HTR-8/SVneo (cell line): ENCODE data around the gene WDR49.
A peak's percentile ranks its signal among the peaks of the same experiment; 100 is the strongest.

ENCODE experiments used
- DNase-seq: peaks from one replicate; pipeline ENCODE4 v3.0.0; 2011; ENCODE audit warnings: low spot score, mixed read lengths; ENCODE audit not compliant: insufficient read length
- FAIRE-seq: peaks from 2 replicates; lab custom pipeline; 2011; peaks lifted over from hg19 to GRCh38; lab: Jason Lieb, UNC

The WDR49 gene

DNA sequence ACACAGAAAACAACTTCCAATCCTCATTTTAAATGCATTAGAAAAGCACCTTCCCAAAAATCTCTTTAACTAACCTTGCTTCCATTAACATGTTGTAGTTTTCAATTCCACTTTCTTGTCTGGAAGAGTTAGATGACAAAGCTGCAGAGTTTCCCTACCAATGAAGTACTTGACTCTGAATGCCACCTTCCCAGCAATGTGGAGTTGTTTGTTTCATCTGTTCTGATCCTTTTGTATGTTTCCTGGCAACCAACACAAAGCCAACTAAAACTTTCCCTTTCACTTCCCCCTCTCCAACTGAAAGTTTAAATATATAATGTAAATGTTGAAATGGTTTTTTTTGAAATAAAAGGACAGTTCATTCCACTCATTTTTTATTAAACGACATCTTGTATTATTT is at the start of gene WDR49:
TSS of gene WDR49 (minus strand) at position 183 of the 400 bp plus-strand sequence. CDS start 517 bp downstream, outside the sequence.
- no peak for DNase-seq
- no peak for FAIRE-seq

DNA sequence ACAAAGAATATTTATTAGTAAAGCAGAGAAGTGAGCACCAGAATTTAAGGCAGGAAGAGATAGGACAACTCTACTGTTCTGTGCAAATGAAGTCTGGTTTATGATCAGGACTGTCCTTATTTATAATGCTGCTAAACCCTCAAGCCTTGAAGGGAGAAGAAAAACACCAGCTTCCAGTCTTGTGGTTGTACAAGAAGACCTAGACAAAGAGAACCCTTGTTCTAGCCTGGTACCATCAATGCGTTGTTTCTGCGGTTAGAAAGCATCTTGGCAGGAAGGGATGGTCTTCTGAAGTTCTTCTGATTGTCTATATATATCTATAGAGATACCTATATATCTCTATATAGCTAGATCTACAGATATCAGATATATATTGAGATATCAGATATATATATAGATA is 47.2 kb upstream of the WDR49 start:
- no peak for DNase-seq
- no peak for FAIRE-seq

DNA sequence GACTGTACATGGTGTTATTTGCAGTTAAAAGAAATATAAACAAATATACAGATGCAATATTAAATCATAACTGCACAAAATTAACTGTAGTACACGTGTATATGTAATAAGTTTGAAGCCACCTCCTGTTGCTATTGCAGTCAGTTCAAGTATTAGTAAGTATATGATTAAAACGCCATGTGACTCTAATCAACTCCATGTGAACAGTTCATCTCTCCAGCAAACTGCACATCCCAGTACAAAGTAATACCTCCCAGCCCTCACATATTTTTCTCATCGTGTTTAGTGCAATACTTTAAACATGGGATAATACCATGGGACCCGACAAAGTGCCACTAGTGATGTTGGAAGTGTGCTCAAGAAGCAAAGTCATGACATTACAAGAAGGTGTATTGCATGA is 46.3 kb upstream of the WDR49 start:
- FAIRE-seq (no peak), DNase-seq (no peak)

DNA sequence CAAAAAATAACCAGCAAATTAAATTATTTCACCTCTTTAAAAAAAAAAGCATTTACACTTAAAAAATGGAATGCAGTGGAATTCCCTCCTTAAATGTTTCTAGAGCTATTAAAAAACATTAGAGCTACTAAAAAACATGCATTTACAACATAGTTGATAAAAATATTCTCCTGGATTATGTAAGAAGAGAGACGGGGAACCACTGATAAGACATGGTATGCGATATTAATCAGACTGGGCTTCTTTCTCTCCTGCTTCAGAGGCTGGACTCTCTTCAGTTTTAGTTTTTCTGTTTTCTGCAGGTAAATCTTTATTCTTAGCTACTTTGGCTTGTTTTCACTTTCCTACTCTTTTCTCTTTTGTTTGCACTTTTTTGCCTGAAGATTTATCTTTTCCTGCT is 40.4 kb upstream of the WDR49 start:
- DNase-seq (no peak), FAIRE-seq (no peak)

DNA sequence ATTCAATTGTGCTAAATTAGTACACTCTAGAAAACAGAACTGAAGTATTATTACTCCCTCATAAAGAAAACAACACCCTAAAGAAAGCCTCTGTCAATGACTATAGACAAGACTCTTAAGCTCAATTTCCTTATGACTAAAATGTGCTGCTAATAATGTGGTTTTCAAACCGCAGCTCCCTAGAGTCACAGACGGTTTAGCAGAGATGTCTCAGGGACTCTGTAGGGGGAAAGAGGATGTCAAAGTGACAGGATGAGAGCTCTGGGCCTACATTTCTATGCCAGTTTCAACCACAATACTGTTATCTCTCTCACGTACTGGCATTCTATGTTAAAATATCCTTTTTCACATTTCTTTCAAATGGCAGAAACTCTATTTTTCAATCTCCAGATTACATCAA is 37.6 kb upstream of the WDR49 start:
- DNase-seq (no peak), FAIRE-seq (no peak)

DNA sequence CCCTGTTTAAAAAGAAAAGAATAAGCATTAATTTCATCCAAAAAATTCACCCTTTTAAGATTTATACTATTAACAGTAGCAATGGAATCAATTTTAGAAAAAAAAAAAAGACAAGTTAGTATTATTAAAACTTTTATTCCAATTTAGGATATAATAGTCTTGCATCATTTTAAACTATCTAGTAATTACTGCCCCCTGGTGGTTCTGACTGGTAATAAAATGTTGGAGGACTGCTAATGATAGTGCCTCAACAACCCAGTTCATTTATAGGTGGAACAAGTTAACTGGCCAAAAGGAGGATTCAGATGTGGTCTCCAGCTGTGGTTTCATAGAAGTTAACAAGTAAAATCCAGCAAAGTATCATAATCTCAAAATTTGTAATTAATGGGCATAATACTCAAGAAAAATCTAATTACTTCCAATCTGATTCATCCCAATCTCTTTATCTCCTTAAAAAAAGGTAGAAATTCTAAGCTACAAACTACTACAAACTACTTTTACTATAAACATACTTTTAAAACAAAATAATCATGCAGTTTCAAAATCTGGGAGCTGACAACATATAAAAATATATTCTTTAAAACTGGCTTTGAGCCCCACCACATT is 30.7 kb upstream of the WDR49 start:
- peak; percentile 8 for DNase-seq
- no peak for FAIRE-seq

DNA sequence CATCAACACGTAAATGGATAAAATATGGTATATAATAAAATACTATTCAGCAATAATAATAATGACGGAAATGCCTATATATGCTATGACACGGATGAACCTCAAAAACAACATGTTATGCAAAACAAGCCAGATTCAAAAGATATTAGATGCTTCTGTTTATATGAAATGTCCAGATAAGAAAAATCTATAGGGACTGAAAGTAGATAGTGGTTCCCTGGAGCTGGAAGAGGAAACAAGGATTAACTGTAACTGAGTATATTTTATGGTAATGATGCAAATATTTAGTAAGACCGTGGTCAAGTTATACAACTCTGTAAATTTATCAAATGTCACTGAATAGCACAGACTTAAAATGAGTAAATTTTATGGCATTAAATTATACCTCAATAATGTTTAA is 25.8 kb upstream of the WDR49 start:
- DNase-seq (no peak), FAIRE-seq (no peak)

DNA sequence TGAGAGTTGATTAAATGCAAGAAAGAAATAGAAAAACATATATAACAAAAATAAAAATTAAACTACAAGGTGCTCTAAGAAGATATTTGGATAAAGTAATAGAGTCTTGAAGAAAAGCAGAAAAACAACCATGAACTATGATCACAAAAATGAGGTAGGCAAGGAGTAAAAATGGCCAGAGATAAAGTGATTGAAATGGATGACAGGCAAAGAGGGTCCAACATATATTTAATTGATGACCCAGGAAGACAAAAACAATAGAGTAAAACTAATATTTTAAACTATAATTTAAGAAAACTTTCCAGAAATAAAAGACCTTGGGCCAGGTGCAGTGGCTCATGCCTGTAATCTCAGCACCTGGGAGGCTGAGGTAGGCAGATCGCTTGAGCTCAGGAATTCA is 22.1 kb upstream of the WDR49 start:
- DNase-seq (no peak), FAIRE-seq (no peak)

DNA sequence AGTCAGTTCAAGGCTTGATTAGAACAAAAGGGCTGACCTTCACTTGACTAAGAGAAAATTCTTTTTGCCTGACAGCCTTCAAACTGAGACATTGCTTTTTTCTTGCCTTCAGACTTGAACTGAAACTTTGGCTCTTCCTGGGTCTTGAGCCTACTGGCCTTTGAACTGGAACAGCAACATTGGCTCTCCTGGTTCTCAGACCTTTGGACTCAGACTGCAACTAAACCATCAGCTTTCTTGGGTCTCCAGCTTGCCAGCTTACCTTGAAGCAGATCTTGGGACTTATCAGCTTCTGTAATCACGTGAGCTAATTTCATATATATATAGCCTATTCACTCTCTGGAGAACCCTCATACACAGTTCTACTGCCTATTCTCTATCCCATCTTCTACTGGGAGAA is 19.5 kb upstream of the WDR49 start:
- FAIRE-seq: no peak

DNA sequence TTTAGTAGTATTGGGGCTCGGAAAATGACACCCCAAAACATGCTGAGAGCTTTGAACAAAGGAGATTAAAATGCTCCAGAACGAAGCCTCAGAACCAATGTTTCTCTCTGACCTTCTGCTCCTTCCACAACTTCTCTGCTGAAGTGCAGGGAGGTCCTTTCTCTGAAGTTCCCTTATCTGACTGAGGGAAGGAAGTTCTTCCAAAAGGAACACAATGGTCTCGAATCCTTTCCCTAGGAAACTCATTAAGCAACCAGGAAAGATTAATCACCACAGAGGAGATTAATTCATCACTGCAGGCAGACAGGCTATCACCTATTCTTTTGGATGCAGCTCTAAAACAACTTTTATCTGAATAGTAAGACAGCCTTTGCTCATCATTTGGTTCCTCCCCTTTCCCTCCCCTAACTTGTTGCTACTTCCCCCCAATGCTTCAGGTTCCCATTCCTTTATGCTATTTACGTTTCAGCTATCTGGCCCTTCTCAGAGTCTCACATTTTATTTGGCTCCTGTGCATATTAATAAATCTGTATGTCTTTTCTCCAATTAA is 18.2 kb upstream of the WDR49 start:
- DNase-seq (no peak), FAIRE-seq (no peak)

More for the DNA sequence above, 19.5 kb upstream of the WDR49 start:
- DNase-seq: no peak

DNA sequence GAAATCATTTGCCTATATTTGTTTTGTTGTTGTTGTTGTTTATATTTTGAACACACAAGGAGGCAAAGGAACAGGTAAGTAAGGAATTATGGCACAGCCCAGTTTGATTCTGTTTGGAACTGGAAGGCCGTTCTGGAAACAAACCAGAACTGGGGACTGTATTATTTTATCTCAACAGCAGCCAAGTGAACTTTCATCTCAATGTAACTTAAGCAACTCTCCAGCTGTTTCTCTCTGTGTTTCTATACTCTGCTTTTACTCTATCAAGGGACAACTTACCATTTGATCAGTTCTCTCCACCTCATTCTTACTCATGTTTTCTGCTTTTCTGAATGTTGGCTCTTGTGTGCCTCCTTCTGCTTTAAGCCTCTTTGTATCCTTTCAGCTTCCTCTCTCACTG is 16.0 kb upstream of the WDR49 start:
- no peak for FAIRE-seq

DNA sequence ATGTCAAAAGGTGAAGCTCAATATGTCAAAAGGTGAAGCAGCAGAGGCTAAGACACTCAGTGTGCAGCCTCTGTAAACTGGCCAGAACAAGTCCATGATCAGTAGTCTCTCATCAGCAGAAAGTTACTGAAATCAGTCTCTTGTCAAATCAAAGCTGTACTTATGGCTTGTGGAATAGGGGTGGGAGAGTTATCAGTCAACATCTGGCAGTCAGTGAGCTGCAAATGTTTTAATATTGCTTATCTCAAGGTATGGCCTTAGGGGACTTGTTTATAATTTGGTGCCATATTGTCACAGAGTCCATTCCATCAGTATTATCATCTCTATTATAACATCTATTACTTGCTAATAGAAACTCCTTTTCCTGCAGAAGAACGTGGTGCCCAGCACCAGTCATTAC is 14.9 kb upstream of the WDR49 start:
- FAIRE-seq (no peak), DNase-seq (no peak)

More for the DNA sequence above, 16.0 kb upstream of the WDR49 start:
- no peak for DNase-seq

DNA sequence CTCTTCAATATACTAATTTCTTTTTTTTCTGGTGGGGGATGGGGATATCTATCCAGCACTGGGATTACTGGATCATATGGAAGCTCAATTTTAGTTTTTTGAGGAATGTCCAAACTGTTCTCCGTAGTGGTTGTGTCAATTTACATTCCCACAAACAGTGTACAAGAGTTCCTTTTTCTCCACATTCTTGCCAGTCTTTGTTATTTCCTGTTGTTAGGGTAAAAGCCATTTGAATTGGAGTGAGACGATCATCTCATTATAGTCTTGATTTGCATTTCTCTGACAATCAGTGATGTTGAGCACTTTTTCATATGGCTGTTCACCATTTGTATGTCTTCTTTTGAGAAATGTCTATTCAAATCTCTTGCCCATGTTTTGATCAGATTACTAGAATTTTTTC is 12.8 kb upstream of the WDR49 start:
- FAIRE-seq (no peak), DNase-seq (no peak)

DNA sequence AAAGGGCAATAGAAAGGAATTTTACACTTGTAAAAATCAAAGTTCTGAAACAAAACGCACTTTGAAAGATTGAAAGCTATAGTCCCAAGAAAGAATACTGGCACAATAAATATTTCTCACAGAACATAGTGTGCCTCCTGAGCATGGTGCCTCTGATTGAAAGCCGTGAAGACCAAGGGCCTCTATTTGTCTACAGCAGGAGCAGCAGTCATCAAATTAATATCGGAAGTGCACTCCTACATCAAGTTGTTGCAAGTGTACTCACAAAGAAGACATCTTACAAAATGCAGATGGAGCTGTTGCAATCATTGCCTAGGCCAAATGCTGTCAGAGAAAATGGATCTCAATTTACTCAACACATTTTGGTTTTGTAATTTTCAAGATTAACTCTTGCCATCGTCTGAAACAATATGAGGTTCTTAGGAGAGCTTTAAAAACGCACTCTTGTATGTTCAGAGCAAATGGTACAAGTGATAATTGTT is 9.2 kb upstream of the WDR49 start:
- DNase-seq (no peak), FAIRE-seq (no peak)

DNA sequence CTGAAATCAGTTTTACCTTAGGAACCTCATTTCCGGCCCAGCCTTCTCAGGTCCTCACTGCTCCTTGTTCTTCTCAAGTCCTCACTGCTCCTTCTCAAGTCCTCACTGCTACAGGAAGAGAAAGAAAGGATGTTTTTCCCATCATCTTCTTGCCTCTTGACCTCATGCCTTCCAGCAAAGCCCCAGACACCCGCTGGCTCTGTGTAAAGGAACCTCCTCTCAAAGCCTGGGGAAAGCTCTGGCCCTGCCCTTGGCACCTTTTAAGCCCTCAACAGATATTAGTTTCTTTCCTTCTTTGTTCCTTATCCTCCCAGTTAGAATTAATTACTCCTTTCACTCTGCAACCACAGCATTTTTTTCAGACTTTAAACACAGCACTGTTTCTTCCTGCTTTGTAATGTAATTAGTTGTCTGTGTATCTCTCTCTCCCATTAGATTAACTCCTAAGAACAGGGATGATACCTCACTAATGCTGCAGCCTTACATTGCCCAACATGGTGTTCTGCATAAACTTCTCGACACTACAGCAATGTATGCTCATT is 4.0 kb upstream of the WDR49 start:
- no peak for FAIRE-seq

DNA sequence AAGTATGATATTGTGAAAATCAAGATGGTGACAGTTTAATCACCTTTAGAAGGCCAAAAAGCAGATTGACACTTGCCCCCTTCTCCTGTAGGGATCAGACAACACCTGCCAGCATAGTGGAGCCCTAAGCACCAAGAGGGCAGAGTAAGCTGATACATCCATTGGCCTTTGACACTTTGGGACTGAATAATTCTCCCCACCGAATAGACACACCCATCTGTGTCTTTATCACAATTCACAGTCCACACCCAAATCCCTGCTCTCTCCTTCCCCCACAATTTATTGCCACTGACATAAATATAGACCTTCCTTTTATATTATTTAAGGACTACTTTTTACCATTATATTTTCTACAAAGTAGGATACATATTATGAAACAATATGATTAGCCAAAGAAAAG is 3.1 kb upstream of the WDR49 start:
- no peak for DNase-seq
- no peak for FAIRE-seq

More for the DNA sequence above, 4.0 kb upstream of the WDR49 start:
- DNase-seq: no peak

DNA sequence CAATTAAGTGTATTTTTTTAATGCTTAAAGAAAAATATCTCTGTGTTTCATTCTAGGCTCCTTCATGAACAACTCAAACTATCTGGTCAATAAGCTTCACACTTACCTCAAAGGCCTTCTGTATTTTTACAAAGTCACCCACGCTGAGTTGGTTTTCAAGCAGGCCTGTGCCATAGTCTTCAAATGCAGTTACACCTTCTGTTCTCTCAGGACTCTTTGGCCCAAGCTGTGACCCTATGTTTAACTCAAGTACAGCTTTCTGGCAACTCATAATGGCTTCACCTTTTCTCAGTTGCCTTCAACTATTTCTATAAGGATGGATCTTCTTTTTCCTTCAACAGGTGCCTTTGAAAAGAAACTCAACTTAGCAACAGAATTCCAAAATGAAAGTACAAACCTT is 587 bp downstream of the WDR49 start:
- DNase-seq: no peak
- FAIRE-seq: no peak

DNA sequence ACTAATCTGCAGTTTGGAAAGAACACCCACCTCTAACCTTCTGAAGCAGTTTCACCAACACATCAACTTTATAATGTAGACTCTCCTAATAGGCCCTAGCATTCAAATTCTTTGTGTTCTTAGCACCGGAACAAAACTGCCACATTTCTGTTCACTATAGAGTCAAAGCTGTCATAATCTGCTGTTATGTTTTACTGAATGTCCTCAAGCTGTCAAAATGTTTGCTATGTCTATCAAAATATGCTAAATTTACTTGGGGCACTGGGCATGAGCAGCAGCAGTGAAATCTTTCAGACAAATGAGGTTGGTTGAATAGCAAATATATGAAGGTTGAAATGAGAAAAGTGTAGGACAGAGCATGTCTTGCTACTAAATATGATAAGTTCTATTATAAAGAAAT is 1.9 kb downstream of the WDR49 start:
- no peak for FAIRE-seq
- DNase-seq: no peak

DNA sequence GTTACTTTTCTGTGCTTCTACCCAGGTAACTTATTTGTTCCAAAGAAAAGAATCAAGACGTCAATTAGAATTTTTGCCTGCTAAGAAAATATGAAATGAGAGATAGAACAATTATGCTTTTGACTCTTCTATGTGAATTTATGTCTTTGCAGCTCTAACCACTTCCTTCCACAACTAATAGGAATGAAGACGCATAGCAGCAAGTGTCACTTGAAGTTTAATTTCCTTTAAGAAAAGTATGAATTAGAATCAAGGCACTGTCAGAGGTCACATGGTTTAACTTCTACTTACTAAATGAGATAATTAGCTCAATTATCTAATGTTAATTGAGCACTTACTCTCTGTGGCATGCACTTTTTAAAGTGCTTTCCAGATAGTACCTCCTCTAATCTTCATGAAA is 3.3 kb downstream of the WDR49 start:
- DNase-seq: no peak
- no peak for FAIRE-seq

DNA sequence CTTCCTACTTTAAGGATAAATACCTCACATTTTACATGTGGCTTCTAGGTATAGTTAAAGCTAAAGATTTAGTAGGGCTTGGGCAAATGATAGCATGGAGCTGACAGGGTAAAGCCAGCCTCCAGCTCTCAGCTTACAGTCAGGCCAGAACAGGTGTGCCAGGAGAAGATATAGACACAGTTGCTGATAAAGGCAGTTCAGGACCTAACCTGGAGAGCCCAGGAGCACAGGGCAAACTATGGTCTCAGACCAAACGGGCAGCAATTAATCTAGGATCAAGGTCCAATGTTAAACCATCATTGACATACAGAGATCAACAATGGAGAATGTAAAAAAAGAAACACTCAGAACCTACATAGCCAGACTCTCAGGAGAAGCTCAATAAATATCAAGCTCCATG is 4.0 kb downstream of the WDR49 start:
- DNase-seq (no peak), FAIRE-seq (no peak)

DNA sequence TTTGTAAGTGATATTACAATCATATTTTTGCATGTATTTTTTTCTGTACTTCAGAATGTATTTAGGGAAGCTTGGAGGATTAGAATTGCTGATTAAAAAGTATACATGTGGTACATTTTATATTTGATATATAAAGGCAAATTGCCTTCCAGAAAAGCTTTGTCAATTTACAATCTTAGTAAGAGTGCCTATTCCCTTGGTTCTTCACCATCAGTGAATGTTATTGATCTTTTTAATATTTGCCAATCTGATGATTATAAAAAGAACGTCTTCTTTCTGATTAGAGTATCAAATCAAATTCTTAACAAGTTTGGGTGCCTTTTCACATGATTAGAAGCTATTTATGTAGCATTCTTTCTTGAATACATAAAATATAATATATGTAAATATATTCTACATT is 9.1 kb downstream of the WDR49 start:
- FAIRE-seq (no peak), DNase-seq (no peak)

DNA sequence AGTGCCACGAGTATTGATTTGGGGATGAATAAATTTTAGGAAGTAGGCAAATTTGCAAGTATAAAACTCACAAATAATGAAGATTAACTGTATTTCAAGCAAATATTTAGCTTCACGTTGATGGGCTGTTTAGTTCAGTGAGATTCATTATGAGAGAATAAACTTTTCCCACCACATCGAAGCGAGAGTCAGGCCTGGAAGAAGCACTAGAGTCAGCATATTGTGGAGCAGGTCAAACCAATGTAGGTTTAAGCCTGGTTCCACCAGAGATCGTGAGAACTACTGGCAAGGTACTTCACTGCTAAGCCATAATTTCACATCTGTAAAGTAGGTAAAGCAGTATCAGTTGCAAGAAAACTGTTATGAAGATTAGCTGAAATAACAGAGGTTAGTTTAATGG is 22.3 kb downstream of the WDR49 start:
- DNase-seq: no peak
- FAIRE-seq: no peak
